22Rv1 (cell line): ENCODE measurements around the gene KCNQ2.

Experiments used
- CTCF ChIP-seq: fragments of 450-650 bp; IDR thresholded peaks from 2 replicates; pipeline ENCODE4 v1.5.1; 2017; ENCODE audit warnings: mild to moderate bottlenecking
- ZFX ChIP-seq: fragments of 450-650 bp; IDR thresholded peaks from 2 replicates; pipeline ENCODE4 v1.6.1; 2017; ENCODE audit warnings: antibody characterized with exemption, borderline replicate concordance

- TF ChIP-seq CTCF, result no peak
- TF ChIP-seq ZFX, result no peak
These were observed 102.5 kb downstream of the KCNQ2 start for GRCh38 chr20:63369724-63370617.
